Measurements from ENCODE around the gene SNAPC2. TPM values are rescaled to one million over a fixed set of nuclear protein-coding genes. Genes with fewer than 3 reads are reported as not detected.

SNAPC2 gene
- total RNA-seq, 1 donor from 2014 or later, result 12.3 TPM

Other genes with a start within 250 kb of the SNAPC2 start
- 0.54 TPM for gene MCEMP1, start 243.2 kb upstream of the SNAPC2 start, total RNA-seq
- gene TRAPPC5, start 239.5 kb upstream of the SNAPC2 start, total RNA-seq, result 77.0 TPM
- gene FCER2, start 218.2 kb upstream of the SNAPC2 start, total RNA-seq, result not detected
- gene CLEC4G, start 188.2 kb upstream of the SNAPC2 start, total RNA-seq, result 0.92 TPM
- gene CD209, start 172.8 kb upstream of the SNAPC2 start, total RNA-seq, result 7.6 TPM
- not detected for gene CLEC4M, start 157.1 kb upstream of the SNAPC2 start, total RNA-seq
- gene EVI5L, start 90.1 kb upstream of the SNAPC2 start, total RNA-seq, result 23.6 TPM
- 0.13 TPM for gene PRR36, start 45.9 kb upstream of the SNAPC2 start, total RNA-seq
- 0.30 TPM for gene LRRC8E, start 31.8 kb upstream of the SNAPC2 start, total RNA-seq
- 28.6 TPM for gene MAP2K7, start 16.5 kb upstream of the SNAPC2 start, total RNA-seq
- 3.0 TPM for gene TGFBR3L, start 5.5 kb upstream of the SNAPC2 start, total RNA-seq
- gene CTXN1, start 5.8 kb downstream of the SNAPC2 start, total RNA-seq, result 0.24 TPM
- 82.6 TPM for gene TIMM44, start 23.3 kb downstream of the SNAPC2 start, total RNA-seq
- gene ELAVL1, start 85.3 kb downstream of the SNAPC2 start, total RNA-seq, result 55.2 TPM
- gene CCL25, start 132.4 kb downstream of the SNAPC2 start, total RNA-seq, result not detected
- gene FBN3, start 229.3 kb downstream of the SNAPC2 start, total RNA-seq, result not detected

Measured in cardiac septum (tissue), 1 donor.